GM13976 (cell line): ENCODE results near the gene KRT3.

Source experiments
- DNase-seq: peaks from one replicate; pipeline ENCODE4 v3.0.0; 2012; ENCODE audit warnings: low spot score
- in situ Hi-C: fragments of 300-500 bp; cut with MboI; formaldehyde crosslinking; loops from one replicate; pipeline ENCODE4 v1.12.0; 2022; ENCODE audit warnings: low sequenced_read_pairs, mixed read lengths, inconsistent platforms; ENCODE audit not compliant: unreplicated experiment
- TF ChIP-seq, protein P1 (sequence below): IDR thresholded peaks from 2 replicates; pipeline ENCODE4 v1.5.1; 2012; ENCODE audit warnings: borderline replicate concordance, mild to moderate bottlenecking; ENCODE audit not compliant: insufficient read depth; ENCODE audit errors: extremely low read depth, missing control alignments, control extremely low read depth

Gene KRT3

DNA sequence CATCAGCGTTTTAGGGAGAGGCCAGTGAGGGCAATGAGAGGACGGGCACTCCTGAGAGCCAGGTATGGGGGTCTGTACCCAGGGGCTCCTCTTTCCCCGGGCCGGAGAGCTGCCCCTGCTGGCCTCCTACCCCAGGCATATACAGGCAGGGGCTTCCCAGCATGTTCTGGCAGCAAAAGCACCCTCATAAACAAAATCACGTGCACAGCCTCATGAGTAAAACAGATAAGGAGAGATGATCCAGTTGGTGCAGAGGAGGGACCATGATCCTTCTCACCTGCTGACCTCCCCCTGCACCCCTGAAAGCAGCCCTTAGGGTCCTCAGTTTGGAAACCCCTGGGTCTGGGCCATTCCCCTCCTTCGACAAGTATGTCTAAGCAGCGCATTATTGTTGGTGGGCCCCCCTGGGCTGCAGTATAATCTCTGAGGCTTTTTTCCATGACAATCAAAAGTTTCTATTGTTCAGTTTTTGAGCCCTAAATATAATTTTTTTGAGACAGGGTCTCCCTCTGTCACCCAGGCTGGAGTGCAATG is 23.0 kb upstream of the KRT3 start:
- TF ChIP-seq, protein P1, sequence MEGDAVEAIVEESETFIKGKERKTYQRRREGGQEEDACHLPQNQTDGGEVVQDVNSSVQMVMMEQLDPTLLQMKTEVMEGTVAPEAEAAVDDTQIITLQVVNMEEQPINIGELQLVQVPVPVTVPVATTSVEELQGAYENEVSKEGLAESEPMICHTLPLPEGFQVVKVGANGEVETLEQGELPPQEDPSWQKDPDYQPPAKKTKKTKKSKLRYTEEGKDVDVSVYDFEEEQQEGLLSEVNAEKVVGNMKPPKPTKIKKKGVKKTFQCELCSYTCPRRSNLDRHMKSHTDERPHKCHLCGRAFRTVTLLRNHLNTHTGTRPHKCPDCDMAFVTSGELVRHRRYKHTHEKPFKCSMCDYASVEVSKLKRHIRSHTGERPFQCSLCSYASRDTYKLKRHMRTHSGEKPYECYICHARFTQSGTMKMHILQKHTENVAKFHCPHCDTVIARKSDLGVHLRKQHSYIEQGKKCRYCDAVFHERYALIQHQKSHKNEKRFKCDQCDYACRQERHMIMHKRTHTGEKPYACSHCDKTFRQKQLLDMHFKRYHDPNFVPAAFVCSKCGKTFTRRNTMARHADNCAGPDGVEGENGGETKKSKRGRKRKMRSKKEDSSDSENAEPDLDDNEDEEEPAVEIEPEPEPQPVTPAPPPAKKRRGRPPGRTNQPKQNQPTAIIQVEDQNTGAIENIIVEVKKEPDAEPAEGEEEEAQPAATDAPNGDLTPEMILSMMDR, result no peak
- in situ Hi-C loops, result no loop called here

DNA sequence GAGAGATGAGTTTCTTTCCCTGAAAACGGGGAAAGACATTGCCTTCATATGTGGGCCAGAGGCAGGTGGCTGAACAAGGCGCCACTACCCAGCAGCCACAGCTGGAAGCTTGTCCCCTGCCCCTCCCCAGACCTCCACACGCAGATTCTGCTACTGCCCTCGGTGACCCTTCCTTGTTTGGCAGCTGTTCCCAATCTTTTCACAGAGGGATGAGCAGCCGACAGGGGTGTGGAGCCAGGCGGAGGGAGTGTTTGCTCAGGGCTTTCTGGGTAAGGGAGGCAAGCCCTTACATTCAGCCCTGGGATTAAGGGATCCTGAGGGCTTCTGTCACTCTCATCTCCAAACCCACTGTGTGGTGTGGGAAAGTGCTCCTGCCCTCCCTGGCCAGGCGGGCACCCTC is 22.5 kb upstream of the KRT3 start:
- in situ Hi-C loops, result no loop called here
- TF ChIP-seq, protein P1, result no peak
- no peak for DNase-seq

More for the DNA sequence above, 23.0 kb upstream of the KRT3 start:
- no peak for DNase-seq

DNA sequence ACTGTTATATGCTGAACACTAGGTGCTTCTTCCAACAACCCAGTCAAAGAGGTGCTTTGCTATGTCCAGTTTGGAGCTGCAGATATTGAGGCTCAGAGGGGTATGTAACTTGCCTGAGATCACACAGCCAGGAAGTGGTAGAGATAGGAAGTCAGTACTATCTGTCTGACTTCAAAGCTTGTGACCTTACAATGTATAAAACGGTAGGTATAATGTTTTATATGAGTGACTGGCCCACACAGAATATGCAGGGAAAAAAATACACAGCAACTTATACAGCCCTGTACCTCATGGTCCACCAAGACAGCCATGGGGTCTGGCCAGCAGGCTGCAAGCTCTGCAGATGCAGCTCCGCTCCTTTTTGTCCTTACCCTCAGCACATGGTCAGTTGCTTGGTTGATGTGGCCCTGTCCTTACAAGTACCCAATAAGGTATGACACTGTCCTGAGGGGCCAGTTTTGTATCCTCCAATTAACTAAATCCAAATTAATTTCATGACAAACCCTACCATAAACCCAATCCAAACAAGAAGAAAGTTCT is 21.9 kb upstream of the KRT3 start:
- in situ Hi-C loops, result no loop called here
- TF ChIP-seq, protein P1, result no peak
- DNase-seq, result no peak

DNA sequence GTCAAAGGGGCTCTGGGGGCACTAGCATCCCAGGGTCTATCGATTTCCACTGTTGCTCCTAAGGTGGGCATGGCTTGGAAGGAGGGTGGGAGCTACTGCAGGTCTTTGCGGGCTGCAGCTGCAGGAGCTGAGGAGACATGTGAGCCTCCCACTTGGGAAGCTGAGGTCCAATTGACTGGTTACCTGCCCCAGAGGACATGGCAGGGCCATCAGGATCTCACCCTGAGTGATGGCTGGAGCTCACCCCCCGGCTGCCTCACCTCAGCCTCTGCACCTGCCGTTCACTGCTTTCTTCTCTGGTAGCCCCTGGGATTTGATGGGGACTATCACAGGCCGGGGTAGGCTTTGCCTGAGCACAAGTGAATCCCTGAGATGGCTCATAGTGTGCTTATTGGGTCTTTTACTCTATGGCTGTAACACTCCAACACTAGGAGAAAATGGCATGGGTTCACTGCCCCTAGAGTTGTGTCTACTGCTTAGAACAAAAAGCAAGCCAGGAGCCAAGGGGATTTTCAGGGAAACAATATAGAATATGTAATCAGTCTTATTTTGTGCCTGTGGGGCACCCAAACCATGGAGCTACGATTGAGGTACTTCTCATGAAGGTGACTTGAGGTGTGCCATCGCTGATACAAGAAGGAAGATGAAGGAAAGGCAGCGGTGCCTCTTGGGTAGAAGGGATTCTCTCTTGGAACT is 21.2 kb upstream of the KRT3 start:
- TF ChIP-seq, protein P1, result no peak
- in situ Hi-C loops, result no loop called here
- DNase-seq, result no peak

DNA sequence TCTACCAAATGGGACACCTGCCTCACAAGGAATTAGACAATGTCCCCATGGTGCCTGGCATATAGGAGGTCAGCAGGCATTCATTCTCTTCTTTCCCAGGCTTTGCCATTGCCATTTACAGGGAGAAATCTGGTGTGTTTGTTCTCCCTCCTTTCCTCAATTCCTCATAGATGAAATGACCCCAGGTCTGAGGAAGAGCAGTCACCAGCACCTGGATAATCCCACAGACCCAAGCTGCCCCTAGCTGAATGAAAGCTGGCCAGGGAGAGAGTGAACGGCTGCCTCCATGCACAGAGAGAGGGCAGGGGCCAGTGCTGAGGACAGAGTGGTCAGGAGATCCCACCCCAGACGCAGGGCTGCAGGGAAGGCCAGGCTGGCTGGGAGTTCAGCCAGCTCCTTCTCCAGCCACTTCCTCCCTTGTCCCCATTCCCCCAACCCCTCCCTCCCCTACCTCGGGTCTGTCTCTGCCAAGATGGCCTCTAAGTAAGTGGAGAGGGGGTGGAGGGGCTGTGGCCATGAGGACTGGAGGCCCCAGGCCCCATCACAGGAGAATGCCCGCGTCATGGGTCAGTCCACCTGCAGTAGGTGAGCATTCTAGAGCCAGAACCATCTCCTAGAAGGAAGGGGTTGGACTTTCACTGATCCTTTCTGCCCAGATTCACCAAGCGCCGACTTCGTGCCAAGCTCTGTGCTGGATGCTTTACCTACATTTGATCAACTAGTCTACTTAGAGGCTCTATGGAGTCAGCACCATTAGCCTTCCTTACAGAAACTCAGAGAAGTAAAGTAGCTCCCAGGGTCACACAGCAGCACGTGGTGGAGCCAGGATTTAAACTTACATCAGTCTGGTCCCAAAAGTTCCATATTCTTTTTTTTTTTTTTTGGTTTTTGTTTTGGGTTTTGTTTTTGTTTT is 20.0 kb upstream of the KRT3 start:
- in situ Hi-C loops, result no loop called here
- TF ChIP-seq, protein P1, result no peak
- no peak for DNase-seq

DNA sequence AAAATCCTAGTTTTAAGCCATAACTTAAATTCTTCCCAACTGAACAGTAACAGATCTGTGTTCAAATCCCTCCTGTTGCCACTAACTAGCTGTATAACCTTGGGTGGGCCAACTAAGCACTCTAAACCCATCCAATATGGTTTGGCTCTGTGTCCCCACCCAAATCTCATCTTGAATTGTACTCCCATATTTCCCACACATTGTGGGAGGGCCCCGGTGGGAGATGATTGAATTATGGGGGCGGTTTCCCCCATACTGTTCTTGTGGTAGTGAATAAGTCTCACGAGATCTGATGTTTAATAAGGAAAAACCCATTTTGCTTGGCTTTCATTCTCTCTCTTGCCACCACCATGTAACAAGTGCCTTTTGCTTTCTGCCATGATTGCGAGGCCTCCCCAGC is 19.2 kb upstream of the KRT3 start:
- DNase-seq, result no peak
- TF ChIP-seq, protein P1, result no peak
- in situ Hi-C loops, result no loop called here
